ENCODE measurements around the gene GAB3.
"Not testable (repeated sequence)": the region's sequence is repeated elsewhere in the genome, so short reads cannot be mapped to it uniquely, and the experiment has no call there.

Gene GAB3

GRCh38 chrX:154661899-154662298 lies 89.0 kb downstream of the GAB3 start:
- no peak for DNase-seq (ENCODE audit: insufficient read length, low spot score)
- no peak for FAIRE-seq
- TF ChIP-seq PAX5 (IDR thresholded peaks at IDR 0.05; ENCODE audit: insufficient read depth, low read length, severe bottlenecking) (no peak), POLR2A (IDR thresholded peaks at IDR 0.05; ENCODE audit: low read depth, low read length) (no peak), POU2F2 (IDR thresholded peaks at IDR 0.05; ENCODE audit: low read depth, low read length) (no peak), POLR2AphosphoS5 (IDR thresholded peaks at IDR 0.05; ENCODE audit: low read depth, low read length) (no peak), SPI1 (IDR thresholded peaks at IDR 0.05; ENCODE audit: low read depth, low read length) (no peak), TAF1 (IDR thresholded peaks at IDR 0.05; ENCODE audit: low read depth, low read length) (no peak)

GRCh38 chrX:154661170-154661569 lies 89.7 kb downstream of the GAB3 start:
- TF ChIP-seq PAX5 (IDR thresholded peaks at IDR 0.05; ENCODE audit: insufficient read depth, low read length, severe bottlenecking) (no peak), POLR2AphosphoS5 (IDR thresholded peaks at IDR 0.05; ENCODE audit: low read depth, low read length) (no peak), SPI1 (IDR thresholded peaks at IDR 0.05; ENCODE audit: low read depth, low read length) (no peak), POLR2A (IDR thresholded peaks at IDR 0.05; ENCODE audit: low read depth, low read length) (no peak), TAF1 (IDR thresholded peaks at IDR 0.05; ENCODE audit: low read depth, low read length) (no peak)
- no peak for FAIRE-seq
- no peak for DNase-seq (ENCODE audit: insufficient read length, low spot score)

GRCh38 chrX:154660541-154660940 lies 90.3 kb downstream of the GAB3 start:
- TF ChIP-seq SPI1 (IDR thresholded peaks at IDR 0.05; ENCODE audit: low read depth, low read length) (no peak), POU2F2 (IDR thresholded peaks at IDR 0.05; ENCODE audit: low read depth, low read length) (no peak), POLR2AphosphoS5 (IDR thresholded peaks at IDR 0.05; ENCODE audit: low read depth, low read length) (no peak), TAF1 (IDR thresholded peaks at IDR 0.05; ENCODE audit: low read depth, low read length) (no peak), POLR2A (IDR thresholded peaks at IDR 0.05; ENCODE audit: low read depth, low read length) (no peak), PAX5 (IDR thresholded peaks at IDR 0.05; ENCODE audit: insufficient read depth, low read length, severe bottlenecking) (no peak)
- no peak for DNase-seq (ENCODE audit: insufficient read length, low spot score)
- FAIRE-seq, result no peak

- DNase-seq (ENCODE audit: insufficient read length, low spot score) (no peak), FAIRE-seq (no peak)
- TF ChIP-seq TAF1 (IDR thresholded peaks at IDR 0.05; ENCODE audit: low read depth, low read length), result no peak
- TF ChIP-seq POLR2A (IDR thresholded peaks at IDR 0.05; ENCODE audit: low read depth, low read length), result no peak
- TF ChIP-seq SPI1 (IDR thresholded peaks at IDR 0.05; ENCODE audit: low read depth, low read length), result no peak
- TF ChIP-seq PAX5 (IDR thresholded peaks at IDR 0.05; ENCODE audit: insufficient read depth, low read length, severe bottlenecking), result no peak
- TF ChIP-seq POLR2AphosphoS5 (IDR thresholded peaks at IDR 0.05; ENCODE audit: low read depth, low read length), result no peak
- TF ChIP-seq POU2F2 (IDR thresholded peaks at IDR 0.05; ENCODE audit: low read depth, low read length), result no peak
These were observed 91.9 kb downstream of the GAB3 start for GRCh38 chrX:154658957-154659356.

GRCh38 chrX:154658187-154658586 lies 92.7 kb downstream of the GAB3 start:
- no peak for FAIRE-seq
- no peak for DNase-seq (ENCODE audit: insufficient read length, low spot score)
- no peak for TF ChIP-seq POLR2AphosphoS5 (IDR thresholded peaks at IDR 0.05; ENCODE audit: low read depth, low read length)
- no peak for TF ChIP-seq PAX5 (IDR thresholded peaks at IDR 0.05; ENCODE audit: insufficient read depth, low read length, severe bottlenecking)
- TF ChIP-seq TAF1 (IDR thresholded peaks at IDR 0.05; ENCODE audit: low read depth, low read length), result no peak
- TF ChIP-seq SPI1 (IDR thresholded peaks at IDR 0.05; ENCODE audit: low read depth, low read length), result no peak
- TF ChIP-seq POU2F2 (IDR thresholded peaks at IDR 0.05; ENCODE audit: low read depth, low read length), result no peak
- no peak for TF ChIP-seq POLR2A (IDR thresholded peaks at IDR 0.05; ENCODE audit: low read depth, low read length)

GRCh38 chrX:154657226-154657805 lies 93.6 kb downstream of the GAB3 start:
- no peak for FAIRE-seq
- no peak for DNase-seq (ENCODE audit: insufficient read length, low spot score)
- TF ChIP-seq POU2F2 (IDR thresholded peaks at IDR 0.05; ENCODE audit: low read depth, low read length) (no peak), POLR2AphosphoS5 (IDR thresholded peaks at IDR 0.05; ENCODE audit: low read depth, low read length) (no peak), TAF1 (IDR thresholded peaks at IDR 0.05; ENCODE audit: low read depth, low read length) (no peak), POLR2A (IDR thresholded peaks at IDR 0.05; ENCODE audit: low read depth, low read length) (no peak), SPI1 (IDR thresholded peaks at IDR 0.05; ENCODE audit: low read depth, low read length) (no peak), PAX5 (IDR thresholded peaks at IDR 0.05; ENCODE audit: insufficient read depth, low read length, severe bottlenecking) (no peak)

- DNase-seq (ENCODE audit: insufficient read length, low spot score) (no peak), FAIRE-seq (no peak)
- TF ChIP-seq POLR2AphosphoS5 (IDR thresholded peaks at IDR 0.05; ENCODE audit: low read depth, low read length), result no peak
- TF ChIP-seq POLR2A (IDR thresholded peaks at IDR 0.05; ENCODE audit: low read depth, low read length), result no peak
- TF ChIP-seq POU2F2 (IDR thresholded peaks at IDR 0.05; ENCODE audit: low read depth, low read length), result no peak
- TF ChIP-seq SPI1 (IDR thresholded peaks at IDR 0.05; ENCODE audit: low read depth, low read length), result no peak
- TF ChIP-seq PAX5 (IDR thresholded peaks at IDR 0.05; ENCODE audit: insufficient read depth, low read length, severe bottlenecking), result no peak
- no peak for TF ChIP-seq TAF1 (IDR thresholded peaks at IDR 0.05; ENCODE audit: low read depth, low read length)
These were observed 95.1 kb downstream of the GAB3 start for GRCh38 chrX:154655786-154656185.

GRCh38 chrX:154655346-154655745 lies 95.5 kb downstream of the GAB3 start:
- DNase-seq (ENCODE audit: insufficient read length, low spot score), result no peak
- no peak for TF ChIP-seq SPI1 (IDR thresholded peaks at IDR 0.05; ENCODE audit: low read depth, low read length)
- no peak for TF ChIP-seq TAF1 (IDR thresholded peaks at IDR 0.05; ENCODE audit: low read depth, low read length)
- no peak for TF ChIP-seq POU2F2 (IDR thresholded peaks at IDR 0.05; ENCODE audit: low read depth, low read length)
- TF ChIP-seq POLR2A (IDR thresholded peaks at IDR 0.05; ENCODE audit: low read depth, low read length), result no peak
- no peak for TF ChIP-seq POLR2AphosphoS5 (IDR thresholded peaks at IDR 0.05; ENCODE audit: low read depth, low read length)
- TF ChIP-seq PAX5 (IDR thresholded peaks at IDR 0.05; ENCODE audit: insufficient read depth, low read length, severe bottlenecking), result no peak
- FAIRE-seq, result no peak

- no peak for TF ChIP-seq POLR2AphosphoS5 (IDR thresholded peaks at IDR 0.05; ENCODE audit: low read depth, low read length)
- no peak for DNase-seq (ENCODE audit: insufficient read length, low spot score)
- FAIRE-seq, result no peak
These were observed 96.0 kb downstream of the GAB3 start for GRCh38 chrX:154654925-154655324.

GRCh38 chrX:154654372-154654771 lies 96.5 kb downstream of the GAB3 start:
- no peak for FAIRE-seq
- TF ChIP-seq POLR2AphosphoS5 (IDR thresholded peaks at IDR 0.05; ENCODE audit: low read depth, low read length) (no peak), POLR2A (IDR thresholded peaks at IDR 0.05; ENCODE audit: low read depth, low read length) (no peak), PAX5 (IDR thresholded peaks at IDR 0.05; ENCODE audit: insufficient read depth, low read length, severe bottlenecking) (no peak), SPI1 (IDR thresholded peaks at IDR 0.05; ENCODE audit: low read depth, low read length) (no peak), TAF1 (IDR thresholded peaks at IDR 0.05; ENCODE audit: low read depth, low read length) (no peak), POU2F2 (IDR thresholded peaks at IDR 0.05; ENCODE audit: low read depth, low read length) (no peak)

GRCh38 chrX:154653413-154653812 lies 97.5 kb downstream of the GAB3 start, which contains the start of gene CTAG2:
Gene CTAG2 (minus strand): TSS chrX:154653579. CDS start chrX:154653515, 64 bp downstream.
- DNase-seq (ENCODE audit: insufficient read length, low spot score); FAIRE-seq: not testable (repeated sequence)

More at GRCh38 chrX:154654372-154654771, 96.5 kb downstream of the GAB3 start:
- no peak for DNase-seq (ENCODE audit: insufficient read length, low spot score)

Data from GM12891 (cell line).